HG03342 (cell line): ENCODE results near the gene MAP2K6.

Source experiments
- ATAC-seq: cut with Tn5 transposase; IDR thresholded peaks from one replicate; pipeline ENCODE4 v1.9.1; 2021; ENCODE audit warnings: mild to moderate bottlenecking, moderate library complexity; ENCODE audit not compliant: unreplicated experiment

MAP2K6 gene

DNA sequence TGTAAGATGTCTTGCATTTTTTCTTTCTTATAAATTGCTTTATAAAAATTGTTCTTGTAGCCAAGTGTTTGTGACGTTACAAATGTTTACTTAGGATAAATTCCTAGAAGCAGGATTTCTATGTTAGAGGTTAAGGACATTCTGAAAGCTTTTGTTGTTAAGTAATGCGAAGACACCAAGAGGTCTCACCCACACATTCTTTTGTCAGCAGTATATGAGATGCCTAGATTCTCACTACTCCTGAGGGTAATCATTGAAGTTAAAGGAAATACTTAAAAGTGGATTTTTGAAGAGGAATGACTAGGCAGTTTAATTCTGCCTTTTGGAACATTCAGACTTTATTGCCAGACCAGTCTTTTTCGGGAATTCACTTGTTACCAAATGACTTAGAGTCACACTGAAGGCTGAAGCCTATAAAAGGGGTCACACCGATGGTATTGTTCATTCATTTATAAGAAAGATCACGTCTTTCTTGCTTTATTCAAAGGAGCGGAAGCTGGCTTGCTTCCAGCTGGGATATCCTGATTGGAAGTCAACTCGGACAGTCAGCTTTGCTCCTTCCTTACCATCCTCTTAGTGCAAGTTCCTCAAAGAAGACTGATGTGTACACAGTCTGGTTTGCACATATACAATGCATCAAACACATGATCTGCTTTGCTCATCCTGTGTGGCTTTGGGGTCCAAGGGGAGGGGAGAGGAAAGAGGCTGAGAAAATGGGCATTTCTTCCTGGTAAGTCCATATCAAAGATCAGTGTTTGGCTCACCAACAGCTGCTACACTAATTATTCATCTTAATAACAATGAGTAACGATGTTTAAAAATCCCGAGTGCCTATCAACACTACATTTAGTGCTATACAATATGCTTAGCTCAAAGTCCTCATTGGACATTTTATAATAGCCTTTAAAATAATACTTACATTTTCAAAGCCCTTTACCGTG, 160.0 kb downstream of the MAP2K6 start:
- no peak for ATAC-seq

DNA sequence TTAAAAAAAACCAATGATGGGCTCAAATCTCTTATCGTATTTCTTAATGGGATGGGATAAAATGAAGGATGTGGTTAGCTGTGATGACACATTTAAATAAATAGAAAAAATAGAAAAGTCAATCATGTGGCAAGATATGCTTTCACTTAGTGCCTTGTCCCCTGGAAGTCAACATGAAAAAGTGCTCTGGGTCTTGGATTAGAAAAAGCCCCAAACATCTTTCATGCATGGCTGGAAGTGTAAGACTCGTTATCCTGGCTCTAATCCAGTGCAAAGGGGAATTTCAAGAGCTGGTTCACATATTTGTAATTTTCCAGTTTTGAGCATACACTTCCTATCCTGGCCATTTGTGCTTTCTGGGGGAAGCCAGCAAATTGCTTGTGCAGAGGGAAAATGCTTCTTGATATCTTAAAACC, 160.9 kb downstream of the MAP2K6 start:
- ATAC-seq = no peak

DNA sequence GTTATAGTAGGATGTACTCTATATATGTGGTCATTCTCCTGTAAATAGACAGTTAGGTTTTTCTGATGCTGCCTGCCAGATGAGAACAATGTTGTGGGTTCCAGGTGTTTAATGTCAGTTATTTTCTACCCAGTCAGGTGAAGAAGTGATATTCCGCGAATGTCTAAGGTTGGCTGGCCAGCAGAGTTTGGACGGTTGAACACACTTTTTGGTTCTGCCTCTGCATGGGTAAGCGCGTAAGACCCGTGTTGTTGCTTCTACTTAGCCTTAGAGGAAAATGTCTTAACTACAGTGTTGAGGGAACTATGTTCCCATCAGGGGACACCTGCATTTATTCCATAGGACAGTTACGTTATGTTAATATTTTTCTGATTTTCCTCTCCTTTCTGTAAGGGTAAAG, 162.6 kb downstream of the MAP2K6 start:
- ATAC-seq = no peak

DNA sequence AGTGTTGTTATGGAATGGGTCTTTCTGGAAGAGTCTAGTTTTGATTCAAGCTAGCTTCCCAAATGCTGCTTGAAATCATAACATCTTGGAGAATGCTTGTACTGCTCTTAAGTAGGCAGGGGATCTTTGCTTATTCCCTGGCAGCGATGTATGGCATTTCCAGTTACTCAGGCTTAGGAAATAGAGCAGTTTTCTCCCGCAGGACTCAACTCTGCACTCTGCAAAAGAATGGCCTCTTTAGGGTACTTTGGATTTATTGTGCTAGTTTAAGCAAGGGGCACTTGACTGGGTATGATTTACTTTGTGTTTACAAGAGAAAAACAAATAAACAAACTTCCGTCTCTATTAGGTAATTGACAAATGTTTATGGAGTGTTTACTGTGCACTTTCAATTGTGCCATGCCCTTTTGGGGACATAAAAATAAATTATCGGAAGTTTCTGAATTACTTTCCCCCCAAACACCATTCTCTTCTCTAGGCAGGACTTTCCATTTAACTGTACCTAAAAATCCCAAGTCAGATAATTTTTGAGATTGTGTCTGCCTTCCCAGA, 164.0 kb downstream of the MAP2K6 start:
- ATAC-seq = no peak

DNA sequence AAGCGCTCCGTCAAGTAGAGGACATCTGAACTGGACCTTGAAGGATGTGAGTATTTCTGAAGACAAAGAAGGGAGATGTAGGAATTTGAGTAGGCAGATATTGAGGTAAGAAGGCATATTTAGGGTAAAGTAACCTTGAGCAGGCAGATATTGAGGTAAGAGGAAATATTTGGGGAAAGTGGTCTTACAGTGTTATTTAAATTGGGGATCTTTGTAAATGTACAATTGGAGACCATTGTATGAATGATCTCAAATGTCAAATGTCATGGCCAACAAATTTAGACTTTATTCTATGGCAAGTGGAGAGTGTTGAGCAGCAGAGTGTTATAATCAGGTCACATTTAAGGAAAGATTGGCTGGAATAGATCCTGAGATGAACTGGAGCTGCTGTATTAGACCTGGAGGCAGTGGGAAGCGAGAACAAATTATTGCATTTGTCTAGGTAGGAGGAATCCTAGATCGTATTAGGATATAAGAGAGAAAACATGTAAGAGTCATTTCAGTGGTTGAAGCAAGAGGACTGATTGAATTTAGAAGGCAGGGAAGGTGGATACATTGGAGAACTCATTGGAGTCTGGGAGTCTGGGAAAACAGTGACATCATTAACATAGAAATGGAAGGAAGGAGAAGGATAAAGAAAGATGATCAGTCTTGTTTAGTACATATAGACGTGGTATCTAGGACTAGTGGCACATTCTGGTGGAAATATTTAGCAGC, 165.6 kb downstream of the MAP2K6 start:
- no peak for ATAC-seq

DNA sequence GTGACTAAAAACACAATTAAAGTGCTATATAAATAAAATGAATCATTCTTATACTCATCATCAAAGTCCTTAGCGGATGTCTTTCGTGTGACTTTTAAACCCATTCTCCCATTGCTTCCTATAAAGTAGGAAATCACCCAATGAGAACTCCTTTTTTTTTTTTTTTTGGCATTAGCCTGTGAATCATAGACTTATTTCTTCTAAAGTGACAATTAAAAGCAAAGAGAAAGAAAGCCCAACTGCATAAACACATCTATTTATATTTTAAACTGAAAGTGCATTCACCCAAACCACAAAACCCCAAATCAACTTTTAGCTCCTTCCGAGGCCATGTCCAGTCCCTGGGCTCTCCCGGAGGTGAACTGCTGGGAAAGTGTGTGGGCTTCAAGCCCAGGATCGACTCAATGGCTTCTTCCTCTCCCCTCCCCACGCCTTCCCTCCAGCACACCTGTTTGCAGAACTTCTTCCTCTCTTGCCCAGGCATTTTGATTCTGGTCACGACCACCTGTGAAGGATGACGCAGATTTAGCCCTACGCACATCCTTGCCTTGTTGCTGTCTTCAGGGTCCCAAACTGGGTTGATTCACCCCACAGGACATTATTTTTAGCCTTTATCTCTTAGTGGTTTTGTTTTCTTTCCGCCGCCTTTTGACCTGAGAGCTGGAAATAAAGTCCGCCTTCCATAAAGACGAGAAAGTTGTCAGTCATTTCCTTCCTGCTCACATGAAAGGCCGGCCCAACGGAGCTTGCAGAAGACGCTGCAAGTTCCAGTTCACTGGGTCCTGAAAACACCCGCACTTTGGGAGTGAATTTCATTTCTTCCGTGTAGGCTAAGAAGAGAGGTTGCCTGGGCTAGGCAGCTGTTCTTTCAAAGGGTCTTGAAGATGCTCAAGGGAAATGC, 166.8 kb downstream of the MAP2K6 start:
- peak; percentile 79 for ATAC-seq

DNA sequence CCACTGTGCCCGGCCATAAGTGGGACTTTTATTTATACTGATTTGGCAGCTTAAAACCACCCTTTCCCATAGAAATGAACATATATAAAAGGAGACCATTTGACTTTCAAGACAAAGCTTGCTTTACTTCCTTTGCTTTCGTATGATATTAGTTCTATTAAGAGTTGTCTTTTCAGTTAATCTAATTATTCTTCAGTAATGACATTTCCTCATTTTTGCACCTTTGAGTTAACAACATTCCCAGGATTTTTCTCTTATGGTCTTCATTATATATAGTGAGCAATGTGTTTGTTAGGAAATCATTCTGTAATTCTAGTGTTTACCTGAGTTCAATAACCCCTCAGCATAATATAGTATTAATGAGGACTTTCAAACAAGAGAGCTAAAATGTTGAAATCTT, 173.8 kb downstream of the MAP2K6 start:
- ATAC-seq = no peak

GRCh38 chr17:69588827-69589239, 174.3 kb downstream of the MAP2K6 start:
- ATAC-seq = no peak

- no peak for ATAC-seq
Measured at GRCh38 chr17:69590671-69591070, 176.2 kb downstream of the MAP2K6 start.

DNA sequence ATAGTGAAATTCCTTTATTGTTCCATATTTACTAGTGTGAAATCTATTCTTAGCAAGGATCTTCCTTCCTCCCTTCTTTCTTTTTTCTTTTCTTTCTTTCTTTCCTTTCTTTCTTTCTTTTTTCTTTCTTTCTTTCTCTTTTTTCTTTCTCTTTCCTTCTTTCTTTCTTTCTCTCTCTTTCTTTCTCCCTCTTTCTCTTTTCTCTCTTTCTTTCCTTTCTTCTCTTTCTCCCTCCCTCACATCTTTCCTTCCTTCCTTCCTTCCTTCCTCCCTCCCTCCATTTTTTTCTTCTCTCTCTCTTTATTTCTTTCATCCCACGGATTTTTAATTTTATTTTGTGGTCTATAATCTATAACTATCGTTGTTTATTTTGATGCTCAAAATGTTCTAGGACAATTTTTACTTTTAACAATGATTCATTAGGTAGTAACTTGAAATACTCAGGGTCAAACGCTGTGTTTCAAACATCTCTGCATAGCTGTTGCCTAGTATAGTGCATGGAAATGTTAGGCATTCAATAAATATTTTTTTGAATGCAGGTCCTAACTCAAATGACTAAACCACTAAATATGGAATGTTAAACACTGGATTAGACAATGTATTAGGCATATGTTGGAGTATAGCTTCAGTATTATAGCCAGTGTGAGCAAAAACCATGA, 178.3 kb downstream of the MAP2K6 start:
- ATAC-seq = no peak

DNA sequence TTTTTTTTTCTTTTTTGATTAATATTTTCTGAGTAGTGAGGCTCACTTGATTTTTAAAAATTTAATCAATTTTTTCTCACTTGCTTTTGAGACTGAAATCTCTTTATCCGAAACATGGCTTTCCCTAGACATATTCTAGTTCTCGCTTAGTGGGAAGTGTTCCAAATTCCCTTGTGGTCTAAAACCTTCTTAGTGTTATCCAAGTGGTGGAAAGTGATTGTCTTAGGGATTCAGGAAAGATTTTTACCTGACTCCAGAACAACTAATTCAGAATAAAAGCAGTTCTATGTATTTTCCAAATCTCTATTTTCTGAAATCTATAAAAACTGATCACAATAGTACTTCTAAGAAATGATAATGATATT, 178.8 kb downstream of the MAP2K6 start:
- no peak for ATAC-seq

DNA sequence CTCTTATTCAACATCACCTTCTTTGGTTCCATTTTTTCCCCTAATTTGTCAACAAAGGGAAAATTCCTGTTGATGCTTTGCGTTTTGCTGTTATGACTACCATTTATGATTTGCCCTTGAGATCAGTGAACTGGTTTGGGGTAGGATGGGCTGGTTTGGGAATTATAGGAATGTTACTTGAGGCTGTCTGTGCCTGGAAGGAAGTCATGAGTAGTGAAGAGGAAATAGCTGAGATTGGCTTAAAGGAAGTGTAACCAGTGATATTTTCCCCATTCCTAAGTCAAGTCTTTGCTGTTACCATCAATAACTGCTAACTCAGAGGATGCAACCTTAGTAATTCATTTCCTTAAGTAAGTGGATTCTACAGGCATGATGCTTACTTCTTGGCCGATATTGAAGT, 179.2 kb downstream of the MAP2K6 start:
- ATAC-seq = no peak

DNA sequence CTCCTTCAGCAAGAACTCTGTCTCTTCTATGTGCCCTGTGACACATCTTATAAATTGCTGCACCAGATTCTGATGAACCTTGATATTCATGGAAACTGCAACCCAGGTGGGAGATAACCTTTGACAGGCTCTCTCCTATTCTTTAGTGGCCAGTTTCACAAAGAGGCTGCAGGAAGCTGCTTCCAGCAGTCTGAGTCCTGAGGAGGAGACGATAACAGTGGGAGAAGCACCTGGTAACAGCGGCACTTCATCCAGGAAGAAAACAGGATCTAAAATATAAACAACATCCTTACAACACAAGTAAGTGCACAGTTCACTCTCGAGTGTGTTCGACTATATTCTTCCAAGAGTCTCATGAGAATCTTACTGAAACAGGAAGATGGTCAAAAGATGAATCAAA, 180.1 kb downstream of the MAP2K6 start:
- ATAC-seq = no peak

DNA sequence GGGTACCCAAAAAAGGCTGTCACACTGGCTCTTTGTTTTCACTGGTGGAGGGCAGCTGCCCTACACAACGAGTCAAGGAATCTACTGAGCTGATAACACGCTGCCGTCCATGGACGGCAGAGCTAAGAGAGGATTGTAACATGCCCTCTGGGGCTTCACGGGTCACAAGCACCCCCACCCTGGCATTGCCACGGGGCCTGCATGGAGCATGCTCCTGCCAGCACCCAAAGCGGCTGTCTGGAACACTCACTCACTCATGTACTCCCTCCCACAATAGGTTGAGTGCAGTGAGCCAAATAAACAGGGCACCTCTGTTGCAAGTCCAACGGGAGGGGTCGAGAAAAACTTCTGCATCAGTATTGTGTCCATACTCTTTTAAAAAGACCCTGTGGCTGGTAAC, 181.6 kb downstream of the MAP2K6 start:
- no peak for ATAC-seq

DNA sequence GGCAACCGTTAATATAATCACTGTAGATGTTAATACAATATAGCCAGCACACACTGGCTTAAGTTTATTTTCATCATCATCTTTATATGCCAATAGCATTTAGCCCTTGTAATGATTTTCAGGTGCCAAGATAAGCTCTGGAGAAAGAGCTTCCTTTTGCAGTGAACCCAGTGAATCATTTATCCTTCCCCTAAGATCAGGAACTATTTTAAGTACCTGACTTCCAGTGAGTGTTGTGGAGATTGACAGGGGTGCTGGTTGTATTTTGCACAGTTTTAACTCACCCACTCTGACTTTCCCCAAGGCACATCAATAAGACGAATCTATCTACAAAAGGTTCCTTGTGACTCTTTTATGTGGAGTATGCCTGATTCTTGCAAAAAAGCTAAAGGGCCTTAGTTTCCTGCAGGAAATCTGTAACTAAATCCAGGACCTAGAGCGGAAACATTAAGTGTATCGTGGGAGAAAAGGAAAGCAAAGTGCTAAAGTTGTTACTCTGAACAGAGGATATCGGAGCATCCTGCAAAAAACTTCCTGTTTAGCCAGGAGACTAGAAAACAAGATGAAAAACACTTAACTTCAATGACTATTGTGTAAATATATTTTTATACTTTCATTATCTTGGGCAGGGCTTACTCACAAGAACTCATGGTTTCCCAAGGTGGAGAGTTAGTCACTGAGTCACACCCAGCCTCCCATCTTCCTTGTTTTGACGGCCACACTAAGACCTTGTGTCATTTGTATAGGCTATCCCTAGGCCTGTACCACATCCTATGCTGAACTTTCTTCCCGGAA, 183.6 kb downstream of the MAP2K6 start:
- no peak for ATAC-seq

GRCh38 chr17:69602972-69603371, 188.5 kb downstream of the MAP2K6 start:
- no peak for ATAC-seq
